Stomach (tissue), 9 donors: Measurements from ENCODE around the gene SFXN2. TPM values are rescaled to one million over a fixed set of nuclear protein-coding genes. Genes with fewer than 3 reads are reported as not detected.

Source experiments
- DNase-seq, 2 donors: peaks; one replicate each; pipeline versions ENCODE4 v3.0.0 to v3.0.0-alpha.2; 2013 to 2019
- H3K27ac ChIP-seq, 5 donors: fragments of 200-600 bp in 4 of 5; sonication (generic) in 4 of 5; one replicate each; pipeline ENCODE4 v1.5.1; 2013 to 2019; ENCODE audit warnings: mild to moderate bottlenecking in 1 of 5, moderate library complexity in 1 of 5
- H3K27me3 ChIP-seq, 3 donors: fragments of 200-600 bp; sonication (generic); one replicate each; pipeline ENCODE4 v1.5.1; 2017 to 2019; ENCODE audit warnings: mixed run types in 1 of 3
- H3K36me3 ChIP-seq, 4 donors: fragments of 200-600 bp; sonication (generic); 1 replicate in 3 of 4; 2 replicates in 1 of 4; pipeline ENCODE4 v1.5.1; 2016 to 2019
- H3K4me1 ChIP-seq, 4 donors: fragments of 200-600 bp; sonication (generic); one replicate each; pipeline ENCODE4 v1.5.1; 2016 to 2019
- H3K4me3 ChIP-seq, 4 donors: fragments of 200-600 bp; sonication (generic) in 3 of 4; one replicate each; pipeline ENCODE4 v1.5.1; 2016 to 2019; ENCODE audit warnings: mild to moderate bottlenecking in 1 of 4
- H3K9me3 ChIP-seq, 4 donors: fragments of 200-600 bp; sonication (generic); one replicate each; pipeline ENCODE4 v1.5.1; 2016 to 2019
- CTCF ChIP-seq, 7 experiments: fragments of 450-650 bp in 4 of 7; fragments of 200-600 bp in 3 of 7; sonication (generic) in 3 of 7; IDR thresholded peaks; one replicate each; pipeline ENCODE4 v1.5.1; 2016 to 2019; ENCODE audit warnings: antibody characterized with exemption in 7 of 7, control low read depth in 2 of 7, mild to moderate bottlenecking in 1 of 7
- EP300 ChIP-seq: sonication (generic); formaldehyde crosslinking; IDR thresholded peaks from one replicate; pipeline ENCODE4 v1.6.1; 2017; ENCODE audit warnings: antibody characterized with exemption
- POLR2A ChIP-seq, 4 donors: fragments of 450-650 bp; IDR thresholded peaks; one replicate each; pipeline ENCODE4 v1.6.1; 2016; ENCODE audit warnings: antibody characterized with exemption in 4 of 4, control low read depth in 2 of 4, mild to moderate bottlenecking in 1 of 4, moderate library complexity in 1 of 4
- POLR2AphosphoS5 ChIP-seq, 3 donors: sonication (generic); formaldehyde crosslinking; IDR thresholded peaks; one replicate each; pipeline ENCODE4 v1.6.1; 2016; ENCODE audit warnings: antibody characterized with exemption in 3 of 3
- WGBS, 5 donors: extraction: QIAGEN DNeasy Blood & Tissue Kit in 3 of 5; methylation state at CpG; one replicate each; pipeline versions ENCODE4 v1.1.5 to v1.1.7; 2013 to 2018; 5-methylcytosine and 5-hydroxymethylcytosine counted together
- intact Hi-C: fragments of 100-400 bp; cut with DNase I; formaldehyde crosslinking; loops from one replicate; pipeline ENCODE4 v1.15.1; 2023; ENCODE audit warnings: low total_unique reads
- polyA plus RNA-seq, 3 donors: library from polyadenylated mRNA; stranded (reverse); fragments of 200-250 nt; gene quantifications; one replicate each; pipeline ENCODE4 v1.2.3, GENCODE V29; 2013
- total RNA-seq, 5 donors: library from RNA; depleted of rRNA; stranded (reverse); fragments of >200 nt; gene quantifications; one replicate each; pipeline versions ENCODE4 v1.1.0 to v1.2.3, GENCODE V29; 2014 to 2016
- donor health status: healthy with polysubstance abuse.
- donor health status: Bipolar disorder and iron deficiency.
- donor health status: healthy.

Gene SFXN2
- total and polyA plus RNA-seq, 8 donors = 4.7 to 267 (median 11.0) TPM

GRCh38 chr10:102669206-102670064, 45.0 kb upstream of the SFXN2 start:
- DNase-seq = peak; percentile 82
- H3K4me1 ChIP-seq = peaks cover 33 to 61% (median 41%) of the 10 kb centered on the region in 4 donors
- no peaks in the 10 kb centered on the region for H3K9me3 ChIP-seq
- H3K4me3 ChIP-seq = no peak overlapping the region
- TF ChIP-seq EP300 (no peak), CTCF (IDR thresholded peaks at IDR 0.05) (peak in 3 of 7 experiments; percentile 3 to 57 (median 16)), POLR2AphosphoS5 (IDR thresholded peaks at IDR 0.05) (peak in 2 of 3 donors; percentile 75 to 79)
- H3K27me3 ChIP-seq = no peaks in the 10 kb centered on the region
- WGBS, 5 donors = 33 to 49% (median 42%) methylated on average over 3 to 7 of the region's 7 CpGs
- intact Hi-C loops = no loop called here
- peak overlapping the region; percentile 48 to 83 (median 68) for H3K27ac ChIP-seq
- no peaks in the 10 kb centered on the region for H3K36me3 ChIP-seq

GRCh38 chr10:102670065-102670670, 44.3 kb upstream of the SFXN2 start:
- H3K9me3 ChIP-seq = no peaks in the 10 kb centered on the region
- peaks cover 40 to 68% (median 48%) of the 10 kb centered on the region in 4 donors for H3K4me1 ChIP-seq
- H3K27ac ChIP-seq = peak overlapping the region in 4 of 5 donors; percentile 63 to 83 (median 74)
- no peaks in the 10 kb centered on the region for H3K36me3 ChIP-seq
- TF ChIP-seq CTCF (IDR thresholded peaks at IDR 0.05) (no peak), EP300 (no peak), POLR2AphosphoS5 (IDR thresholded peaks at IDR 0.05) (no peak), POLR2A (IDR thresholded peaks at IDR 0.05) (no peak)
- WGBS, 5 donors = 88 to 94% (median 92%) methylated on average over 9 of the region's 9 CpGs
- no peak for DNase-seq
- H3K27me3 ChIP-seq = no peaks in the 10 kb centered on the region
- H3K4me3 ChIP-seq = no peak overlapping the region
- intact Hi-C loops = no loop called here

- 37 to 68% (median 57%) methylated on average over 6 of the region's 6 CpGs for WGBS, 5 donors
- TF ChIP-seq POLR2AphosphoS5 (IDR thresholded peaks at IDR 0.05) (no peak), POLR2A (IDR thresholded peaks at IDR 0.05) (no peak), EP300 (no peak), CTCF (IDR thresholded peaks at IDR 0.05) (no peak)
- intact Hi-C loops = no loop called here
- H3K4me3 ChIP-seq = no peak overlapping the region
- no peaks in the 10 kb centered on the region for H3K9me3 ChIP-seq
- DNase-seq = no peak
- no peaks in the 10 kb centered on the region for H3K27me3 ChIP-seq
- H3K4me1 ChIP-seq = peaks cover 47 to 70% (median 53%) of the 10 kb centered on the region in 4 donors
- no peaks in the 10 kb centered on the region for H3K36me3 ChIP-seq
- H3K27ac ChIP-seq = no peak overlapping the region
Observed at GRCh38 chr10:102670871-102671434, 43.5 kb upstream of the SFXN2 start.

- TF ChIP-seq CTCF (IDR thresholded peaks at IDR 0.05) (no peak), EP300 (no peak), POLR2AphosphoS5 (IDR thresholded peaks at IDR 0.05) (no peak), POLR2A (IDR thresholded peaks at IDR 0.05) (no peak)
- no peaks in the 10 kb centered on the region for H3K9me3 ChIP-seq
- H3K27me3 ChIP-seq = no peaks in the 10 kb centered on the region
- peak overlapping the region in 2 of 4 donors; percentile 29 to 32 for H3K4me3 ChIP-seq
- no peaks in the 10 kb centered on the region for H3K36me3 ChIP-seq
- 71 to 80% (median 79%) methylated on average over 13 of the region's 13 CpGs for WGBS, 5 donors
- H3K4me1 ChIP-seq = peaks cover 47 to 88% (median 74%) of the 10 kb centered on the region in 4 donors
- H3K27ac ChIP-seq = peak overlapping the region; percentile 5 to 79 (median 72)
- no peak for DNase-seq
- intact Hi-C loops = no loop called here
Observed at GRCh38 chr10:102673236-102673818, 41.1 kb upstream of the SFXN2 start.
